GM10248 (cell line): ENCODE results near the gene SELL.
"Not testable (repeated sequence)": the region's sequence is repeated elsewhere in the genome, so short reads cannot be mapped to it uniquely, and the experiment has no call there.

Experiments used
- CTCF ChIA-PET: fragments of 300-600 bp; sonication (Branson Sonifier 250); formaldehyde crosslinking; extraction: SDS; loops from one replicate; lab custom pipeline; 2021; ENCODE audit warnings: antibody characterized with exemption; lab: Yijun Ruan, JAX
- POLR2A ChIA-PET: fragments of 350-650 bp; sonication (Branson Sonifier 250); formaldehyde crosslinking; extraction: SDS; loops from one replicate; lab custom pipeline; 2020; ENCODE audit warnings: antibody characterized with exemption; lab: Yijun Ruan, JAX
- DNase-seq: peaks from one replicate; pipeline ENCODE4 v3.0.0; 2012; ENCODE audit errors: extremely low spot score
- TF ChIP-seq, protein P1 (sequence below): IDR thresholded peaks from 2 replicates; pipeline ENCODE4 v1.5.1; 2012; ENCODE audit warnings: mild to moderate bottlenecking, low read depth; ENCODE audit errors: extremely low read depth, missing control alignments, control extremely low read depth

Gene SELL

DNA sequence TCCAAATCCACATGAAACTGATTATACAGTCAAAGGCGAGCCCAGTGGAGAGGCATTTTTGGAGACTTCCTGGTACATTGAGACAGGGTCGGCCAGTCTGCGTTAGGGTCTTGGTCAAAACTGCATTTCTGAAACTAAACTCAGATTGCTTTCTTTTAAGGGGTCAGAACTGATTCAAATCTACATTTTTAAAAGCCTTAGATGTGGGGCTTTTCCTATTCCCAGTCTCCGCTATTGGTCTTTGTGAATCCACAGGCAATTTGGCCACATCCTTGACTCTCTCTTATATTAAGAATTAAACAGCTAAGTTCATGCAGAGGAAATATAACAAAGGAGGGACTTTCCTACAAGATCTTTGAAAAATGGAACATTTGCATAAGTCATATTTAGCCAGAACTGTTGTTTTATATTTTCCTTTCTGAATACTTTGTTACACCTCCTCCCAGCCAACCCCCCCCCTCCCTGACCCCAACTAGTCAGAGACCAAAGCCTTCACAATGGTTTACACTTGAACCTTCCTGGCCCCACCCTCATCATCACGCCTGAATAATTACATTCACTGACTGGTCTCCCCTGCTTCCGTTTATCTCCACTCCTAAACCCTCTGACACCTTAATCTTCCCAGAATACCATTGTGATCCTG lies 30.9 kb downstream of the SELL start:
- TF ChIP-seq, protein P1, sequence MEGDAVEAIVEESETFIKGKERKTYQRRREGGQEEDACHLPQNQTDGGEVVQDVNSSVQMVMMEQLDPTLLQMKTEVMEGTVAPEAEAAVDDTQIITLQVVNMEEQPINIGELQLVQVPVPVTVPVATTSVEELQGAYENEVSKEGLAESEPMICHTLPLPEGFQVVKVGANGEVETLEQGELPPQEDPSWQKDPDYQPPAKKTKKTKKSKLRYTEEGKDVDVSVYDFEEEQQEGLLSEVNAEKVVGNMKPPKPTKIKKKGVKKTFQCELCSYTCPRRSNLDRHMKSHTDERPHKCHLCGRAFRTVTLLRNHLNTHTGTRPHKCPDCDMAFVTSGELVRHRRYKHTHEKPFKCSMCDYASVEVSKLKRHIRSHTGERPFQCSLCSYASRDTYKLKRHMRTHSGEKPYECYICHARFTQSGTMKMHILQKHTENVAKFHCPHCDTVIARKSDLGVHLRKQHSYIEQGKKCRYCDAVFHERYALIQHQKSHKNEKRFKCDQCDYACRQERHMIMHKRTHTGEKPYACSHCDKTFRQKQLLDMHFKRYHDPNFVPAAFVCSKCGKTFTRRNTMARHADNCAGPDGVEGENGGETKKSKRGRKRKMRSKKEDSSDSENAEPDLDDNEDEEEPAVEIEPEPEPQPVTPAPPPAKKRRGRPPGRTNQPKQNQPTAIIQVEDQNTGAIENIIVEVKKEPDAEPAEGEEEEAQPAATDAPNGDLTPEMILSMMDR, result no peak
- ChIA-PET POLR2A (no interaction called here), CTCF (interaction anchor here (1.0 to 3.8 kb wide), 8 partner anchors 11 to 129 kb away, joined by 3 to 19 read pairs (median 4); no protein-coding TSS in a partner anchor)
- peak; percentile 38 for DNase-seq

DNA sequence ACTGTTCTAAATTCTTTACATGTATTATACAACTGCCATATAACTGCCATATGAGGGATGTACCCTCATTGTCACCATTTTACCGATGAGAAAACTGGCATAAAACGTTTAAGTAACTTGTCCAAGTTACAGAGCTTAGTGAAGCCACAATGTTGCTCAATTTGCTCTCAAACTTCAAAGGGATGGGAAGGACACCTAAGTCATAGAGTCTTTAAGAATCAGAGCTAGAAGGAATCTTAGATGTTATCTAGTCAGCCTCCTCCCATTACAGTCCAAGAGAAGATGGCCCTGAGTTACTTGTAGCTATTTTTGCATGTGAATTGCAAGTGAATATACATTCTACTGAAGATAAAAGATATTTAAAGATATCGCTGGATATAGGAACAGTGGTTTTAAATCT lies 31.7 kb downstream of the SELL start:
- CTCF ChIA-PET, result interaction anchor here (1.2 to 1.6 kb wide), 3 partner anchors 12 to 130 kb away, joined by 3 to 4 read pairs (median 3); no protein-coding TSS in a partner anchor
- DNase-seq, result no peak
- TF ChIP-seq, protein P1, result no peak
- POLR2A ChIA-PET, result no interaction called here

DNA sequence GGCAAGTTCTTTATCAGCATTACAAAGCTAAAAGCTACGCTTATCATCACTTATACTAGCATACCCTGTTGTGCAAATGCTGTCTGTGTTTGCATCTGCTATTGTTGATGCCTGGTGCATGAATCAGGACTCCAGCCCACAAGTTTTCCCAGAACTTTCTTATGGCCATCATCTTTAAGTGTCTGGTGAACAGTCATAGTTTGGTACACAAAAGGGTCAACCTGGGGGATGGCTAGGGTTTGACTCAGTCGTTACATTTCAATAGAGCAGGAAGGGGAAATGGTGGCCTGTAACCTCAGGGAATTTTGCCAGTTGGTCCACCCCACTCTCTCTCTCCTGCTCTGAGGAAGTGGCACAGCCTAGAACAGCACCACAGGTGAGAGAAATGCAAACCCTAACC lies 35.4 kb downstream of the SELL start:
- POLR2A ChIA-PET, result no interaction called here
- TF ChIP-seq, protein P1, result no peak
- no peak for DNase-seq
- CTCF ChIA-PET, result interaction anchor here (1.0 to 2.0 kb wide), 3 partner anchors 17 to 36 kb away, joined by 3 to 7 read pairs (median 3); no protein-coding TSS in a partner anchor

DNA sequence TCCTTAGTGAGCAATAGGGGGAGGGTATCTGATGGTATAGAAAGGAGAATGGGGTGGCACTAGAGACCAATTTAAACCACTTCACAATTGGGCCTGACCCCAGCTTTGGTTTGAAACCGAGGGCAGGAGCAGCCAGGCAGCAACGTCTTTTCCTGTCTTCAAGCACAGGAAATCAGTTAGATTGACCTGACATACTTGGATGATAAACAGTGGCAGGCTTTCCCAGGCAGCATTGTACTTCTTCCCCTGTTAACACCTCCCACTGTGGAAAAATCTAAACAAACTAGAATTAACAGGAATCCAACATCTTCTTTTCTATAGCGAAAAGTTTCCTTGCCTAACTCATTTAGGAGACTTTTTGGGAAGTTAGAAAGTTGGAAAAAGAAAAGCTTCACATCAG lies 40.6 kb downstream of the SELL start:
- TF ChIP-seq, protein P1, result no peak
- CTCF ChIA-PET, result interaction anchor here (1.1 to 1.4 kb wide), 2 partner anchors 42 to 69 kb away, joined by 3 read pairs; no protein-coding TSS in a partner anchor
- no peak for DNase-seq
- POLR2A ChIA-PET, result no interaction called here

DNA sequence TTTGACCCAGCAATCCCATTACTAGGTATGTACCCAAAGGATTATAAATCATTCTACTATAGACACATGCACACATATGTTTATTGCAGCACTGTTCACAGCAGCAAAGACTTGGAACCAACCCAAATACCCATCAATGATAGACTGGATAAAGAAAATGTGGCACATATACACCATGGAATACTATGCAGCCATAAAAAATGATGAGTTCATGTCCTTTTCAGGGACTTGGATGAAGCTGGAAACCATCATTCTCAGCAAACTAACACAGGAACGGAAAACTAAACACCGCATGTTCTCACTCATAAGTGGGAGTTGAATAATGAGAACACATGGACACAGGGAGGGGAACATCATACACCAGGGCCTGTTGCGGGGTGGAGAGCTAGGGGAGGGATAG lies 41.2 kb downstream of the SELL start:
- CTCF ChIA-PET, result interaction anchor here (1.1 to 1.4 kb wide), 2 partner anchors 42 to 68 kb away, joined by 3 read pairs; no protein-coding TSS in a partner anchor
- DNase-seq, POLR2A ChIA-PET: not testable (repeated sequence)

DNA sequence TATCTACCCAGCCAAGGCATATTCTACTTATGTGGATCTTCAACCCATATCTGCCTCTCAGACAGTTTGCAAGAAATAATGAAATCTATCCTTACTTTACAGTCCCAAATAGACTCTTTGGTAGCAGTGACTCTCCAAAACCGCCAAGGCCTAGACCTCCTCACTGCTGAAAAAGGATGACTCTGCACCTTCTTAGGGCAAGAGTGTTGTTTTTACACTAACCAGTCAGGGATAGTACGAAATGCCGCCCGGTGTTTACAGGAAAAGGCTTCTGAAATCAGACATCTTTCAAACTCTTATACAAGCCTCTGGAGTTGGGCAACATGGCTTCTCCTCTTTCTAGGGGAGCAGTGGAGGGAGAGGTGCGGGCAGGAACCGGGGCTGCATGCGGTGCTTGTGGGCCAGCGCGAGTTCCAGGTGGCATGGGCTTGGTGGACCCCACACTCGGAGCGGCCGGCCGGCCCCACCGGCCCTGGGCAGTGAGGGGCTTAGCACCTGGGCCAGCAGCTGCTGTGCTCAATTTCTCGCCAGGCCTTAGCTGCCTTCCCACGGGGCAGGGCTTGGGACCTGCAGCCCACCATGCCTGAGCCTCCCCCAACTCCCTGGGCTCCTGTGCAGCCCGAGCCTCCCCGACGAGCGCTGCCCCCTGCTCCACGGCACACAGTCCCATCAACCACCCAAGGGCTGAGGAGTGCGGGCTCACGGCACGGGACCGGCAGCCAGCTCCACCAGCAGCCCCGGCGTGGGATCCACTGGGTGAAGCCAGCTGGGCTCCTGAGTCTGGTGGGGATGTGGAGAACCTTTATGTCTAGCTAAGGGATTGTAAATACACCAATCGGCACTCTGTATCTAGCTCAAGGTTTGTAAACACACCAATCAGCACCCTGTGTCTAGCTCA lies 43.5 kb downstream of the SELL start:
- POLR2A ChIA-PET, DNase-seq: not testable (repeated sequence)
- CTCF ChIA-PET, result interaction anchor here (1.3 kb wide), 1 partner anchor 26 kb away, joined by 4 read pairs; no protein-coding TSS in a partner anchor

DNA sequence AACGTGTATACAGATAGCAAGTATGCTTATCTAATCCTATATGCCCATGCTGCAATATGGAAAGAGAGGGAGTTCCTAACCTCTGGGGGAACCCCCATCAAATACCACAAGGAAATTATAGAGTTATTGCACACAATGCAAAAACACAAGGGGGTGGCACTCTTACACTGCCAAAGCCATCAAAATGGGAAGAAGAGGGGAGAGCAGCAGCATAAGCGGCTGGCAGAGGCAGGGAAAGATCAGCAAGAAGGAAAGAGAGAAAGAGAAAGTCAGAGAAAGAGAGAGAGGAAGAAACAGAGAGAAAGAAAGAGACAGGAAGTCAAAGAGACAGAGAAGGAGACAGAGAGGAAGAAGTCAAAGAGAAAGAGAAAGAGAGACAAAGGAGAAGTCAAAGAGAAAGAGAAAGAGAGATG lies 44.2 kb downstream of the SELL start:
- POLR2A ChIA-PET, DNase-seq, CTCF ChIA-PET: not testable (repeated sequence)

DNA sequence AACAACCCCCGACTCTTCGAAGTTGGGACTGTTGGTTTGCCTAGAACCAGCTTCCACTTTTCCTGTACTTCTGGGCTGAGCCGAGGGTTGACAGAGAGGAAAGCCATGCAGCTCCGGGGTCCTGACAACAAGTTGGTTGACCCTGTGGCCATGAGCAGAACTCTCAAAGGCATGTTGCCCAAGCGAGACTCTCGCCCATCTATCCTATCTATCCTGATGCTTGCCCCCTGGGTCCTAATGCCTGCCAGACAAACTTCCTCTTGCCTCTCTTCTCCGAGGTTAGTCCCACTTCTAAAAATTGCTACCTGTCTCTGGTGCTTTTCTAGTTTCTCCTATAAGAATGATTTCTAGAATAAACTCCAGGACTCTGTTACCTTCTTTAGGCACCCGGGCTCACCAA lies 48.7 kb downstream of the SELL start:
- DNase-seq, CTCF ChIA-PET, POLR2A ChIA-PET: not testable (repeated sequence)

DNA sequence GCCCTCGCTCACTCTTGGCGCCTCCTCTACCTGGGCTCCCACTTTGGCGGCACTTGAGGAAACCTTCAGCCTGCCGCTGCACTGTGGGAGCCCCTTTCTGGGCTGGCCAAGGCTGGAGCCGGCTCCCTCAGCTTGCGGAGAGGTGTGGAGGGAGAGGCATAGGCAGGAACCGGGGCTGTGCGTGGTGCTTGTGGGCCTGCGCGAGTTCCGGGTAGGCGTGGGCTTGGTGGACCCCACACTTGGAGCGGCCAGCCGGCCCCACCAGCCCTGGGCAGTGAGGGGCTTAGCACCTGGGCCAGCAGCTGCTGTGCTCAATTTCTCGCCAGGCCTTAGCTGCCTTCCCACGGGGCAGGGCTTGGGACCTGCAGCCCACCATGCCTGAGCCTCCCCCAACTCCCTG lies 50.4 kb downstream of the SELL start:
- DNase-seq, POLR2A ChIA-PET: not testable (repeated sequence)
- CTCF ChIA-PET, result interaction anchor here (0.9 to 1.6 kb wide), 3 partner anchors 10 to 31 kb away, joined by 3 read pairs; no protein-coding TSS in a partner anchor

DNA sequence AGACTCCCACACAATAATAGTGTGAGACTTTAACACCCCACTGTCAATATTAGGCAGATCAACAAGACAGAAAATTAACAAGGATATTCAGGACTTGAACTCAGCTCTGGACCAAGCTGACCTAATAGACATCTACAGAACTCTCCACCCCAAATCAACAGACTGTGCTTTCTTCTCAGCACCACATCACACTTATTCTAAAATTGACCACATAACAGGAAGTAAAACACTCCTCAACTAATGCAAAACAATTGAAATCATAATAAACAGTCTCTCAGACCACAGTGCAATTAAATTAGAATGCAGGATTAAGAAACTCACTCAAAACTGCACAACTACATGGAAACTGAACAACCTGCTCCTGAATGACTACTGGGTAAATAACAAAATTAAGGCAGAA lies 52.6 kb downstream of the SELL start:
- POLR2A ChIA-PET, DNase-seq: not testable (repeated sequence)
- CTCF ChIA-PET, result interaction anchor here (0.8 to 1.2 kb wide), 3 partner anchors 18 to 53 kb away, joined by 3 read pairs; no protein-coding TSS in a partner anchor
